H1 (cell line): ENCODE measurements around the gene NKAIN2. TPM values are rescaled to one million over a fixed set of nuclear protein-coding genes. Genes with fewer than 3 reads are reported as not detected.
"Not testable (repeated sequence)": the region's sequence is repeated elsewhere in the genome, so short reads cannot be mapped to it uniquely, and the experiment has no call there.

ENCODE experiments used
- CTCF ChIA-PET: fragments of 300-600 bp; sonication (Branson Sonifier 250); formaldehyde crosslinking; loops from one replicate; lab custom pipeline; 2021; ENCODE audit not compliant: partially characterized antibody; lab: Charles Lee
- POLR2A ChIA-PET: fragments of 300-600 bp; sonication (Branson Sonifier 250); formaldehyde crosslinking; loops from one replicate; lab custom pipeline; 2021; ENCODE audit warnings: inconsistent platforms; ENCODE audit not compliant: partially characterized antibody; lab: Charles Lee
- DNase-seq, 2 experiments: peaks; one replicate each; pipeline versions ENCODE4 v3.0.0 to v3.0.0-alpha.2; 2010 to 2022; ENCODE audit warnings: low spot score in 2 of 2, low read depth in 1 of 2, mixed read lengths in 1 of 2
- FAIRE-seq: peaks from 2 replicates; lab custom pipeline; 2011; peaks lifted over from hg19 to GRCh38; lab: Jason Lieb, UNC
- H2AFZ ChIP-seq: 2 replicates; pipeline ENCODE4 v1.8.1; 2012; ENCODE audit warnings: low read length, inconsistent platforms
- H2AK5ac ChIP-seq: 2 replicates; pipeline ENCODE4 v1.6.1; 2013; ENCODE audit warnings: low read depth, low read length
- H2BK120ac ChIP-seq: replicated peaks from 2 replicates; pipeline ENCODE3; 2013; ENCODE audit warnings: low read depth, low read length, inconsistent platforms
- H2BK12ac ChIP-seq: 2 replicates; pipeline ENCODE4 v1.6.1; 2013; ENCODE audit warnings: low read depth, low read length
- H2BK15ac ChIP-seq: 2 replicates; pipeline ENCODE4 v1.6.1; 2013; ENCODE audit warnings: low read length
- H2BK20ac ChIP-seq: 2 replicates; pipeline ENCODE4 v1.6.1; 2013; ENCODE audit warnings: low read length
- H2BK5ac ChIP-seq: 2 replicates; pipeline ENCODE4 v1.6.1; 2013; ENCODE audit warnings: low read depth, low read length
- H3K14ac ChIP-seq: 2 replicates; pipeline ENCODE4 v1.6.1; 2013; ENCODE audit warnings: inconsistent platforms; ENCODE audit not compliant: insufficient read length
- H3K18ac ChIP-seq: 2 replicates; pipeline ENCODE4 v1.6.1; 2013; ENCODE audit warnings: low read length; ENCODE audit errors: extremely low read depth
- H3K23ac ChIP-seq: 2 replicates; pipeline ENCODE4 v1.6.1; 2013; ENCODE audit warnings: inconsistent platforms; ENCODE audit not compliant: insufficient read length
- H3K23me2 ChIP-seq: 2 replicates; pipeline ENCODE4 v1.6.1; 2013; ENCODE audit warnings: low read depth, low read length
- H3K27ac ChIP-seq: 2 replicates; pipeline ENCODE4 v1.6.1; 2011; ENCODE audit warnings: low read depth, low read length, inconsistent platforms
- H3K27me3 ChIP-seq, 4 experiments: replicated peaks in 1 of 4; 1 replicate in 1 of 4; 2 replicates in 3 of 4; pipeline versions ENCODE4 v1.6.1 to v1.8.1; 2011 to 2013; ENCODE audit warnings: low read length in 3 of 4, mild to moderate bottlenecking in 3 of 4, inconsistent platforms in 2 of 4, mixed read lengths in 2 of 4, moderate library complexity in 1 of 4; ENCODE audit not compliant: control insufficient read depth in 3 of 4, insufficient read depth in 3 of 4; ENCODE audit errors: extremely low read depth in 1 of 4
- H3K36me3 ChIP-seq, 4 experiments: 2 replicates each; pipeline versions ENCODE4 v1.6.1 to v1.8.1; 2011 to 2013; ENCODE audit warnings: mild to moderate bottlenecking in 4 of 4, low read length in 3 of 4, moderate library complexity in 2 of 4, control low read depth in 1 of 4, inconsistent platforms in 1 of 4; ENCODE audit not compliant: insufficient read depth in 4 of 4, control insufficient read depth in 2 of 4
- H3K4ac ChIP-seq: replicated peaks from 2 replicates; pipeline ENCODE3; 2013; ENCODE audit warnings: low read length, low read depth, mixed read lengths, inconsistent platforms; ENCODE audit not compliant: insufficient read length
- H3K4me1 ChIP-seq, 4 experiments: replicated peaks in 1 of 4; 1 replicate in 1 of 4; 2 replicates in 3 of 4; pipeline versions ENCODE4 v1.6.1 to v1.8.1; 2011 to 2013; ENCODE audit warnings: low read length in 3 of 4, inconsistent platforms in 2 of 4, mixed read lengths in 1 of 4; ENCODE audit not compliant: insufficient read depth in 4 of 4, control insufficient read depth in 3 of 4
- H3K4me2 ChIP-seq, 2 experiments: 2 replicates each; pipeline versions ENCODE4 v1.6.1 to v1.8.1; 2011 to 2013; ENCODE audit warnings: low read depth in 2 of 2, low read length in 2 of 2, control low read depth in 1 of 2, inconsistent platforms in 1 of 2, mild to moderate bottlenecking in 1 of 2; ENCODE audit not compliant: insufficient read depth in 1 of 2
- H3K4me3 ChIP-seq, 4 experiments: fragments of 200-600, 300-600 bp in 1 of 4; sonication (generic), shearing (Covaris generic), sonication (Bioruptor Twin) in 1 of 4; 2 replicates each; pipeline versions ENCODE4 v1.5.1 to v1.8.1; 2011 to 2016; ENCODE audit warnings: low read length in 4 of 4, low read depth in 3 of 4, control low read depth in 2 of 4, inconsistent platforms in 2 of 4, mild to moderate bottlenecking in 2 of 4, mixed read lengths in 1 of 4, moderate library complexity in 1 of 4; ENCODE audit not compliant: insufficient read depth in 2 of 4; ENCODE audit errors: extremely low read depth in 1 of 4
- H3K56ac ChIP-seq: replicated peaks from 2 replicates; pipeline ENCODE3; 2013; ENCODE audit warnings: low read depth, mild to moderate bottlenecking, mixed read lengths, low read length, inconsistent platforms; ENCODE audit not compliant: insufficient read length
- H3K79me1 ChIP-seq: 2 replicates; pipeline ENCODE4 v1.6.1; 2013; ENCODE audit warnings: low read depth, low read length, control low read depth
- H3K79me2 ChIP-seq, 2 experiments: 2 replicates each; pipeline versions ENCODE4 v1.6.1 to v1.8.1; 2012 to 2013; ENCODE audit warnings: low read length in 2 of 2, mild to moderate bottlenecking in 2 of 2, inconsistent platforms in 1 of 2; ENCODE audit not compliant: insufficient read depth in 2 of 2, control insufficient read depth in 1 of 2
- H3K9ac ChIP-seq, 4 experiments: replicated peaks in 1 of 4; 1 replicate in 1 of 4; 2 replicates in 3 of 4; pipeline versions ENCODE4 v1.6.1 to v1.8.1; 2011 to 2013; ENCODE audit warnings: low read depth in 3 of 4, low read length in 3 of 4, control low read depth in 2 of 4, mild to moderate bottlenecking in 2 of 4, moderate library complexity in 2 of 4, inconsistent platforms in 1 of 4; ENCODE audit errors: extremely low read depth in 1 of 4
- H3K9me3 ChIP-seq, 2 experiments: 2 replicates each; pipeline versions ENCODE4 v1.6.1 to v1.8.1; 2012 to 2013; ENCODE audit warnings: mild to moderate bottlenecking in 2 of 2, moderate library complexity in 2 of 2, control low read depth in 1 of 2, inconsistent platforms in 1 of 2, low read depth in 1 of 2, low read length in 1 of 2, mixed read lengths in 1 of 2; ENCODE audit not compliant: insufficient read depth in 2 of 2
- H4K20me1 ChIP-seq, 2 experiments: replicated peaks in 1 of 2; 2 replicates each; pipeline versions ENCODE3 to v1.8.1; 2011 to 2013; ENCODE audit warnings: inconsistent platforms in 2 of 2, low read length in 2 of 2, mild to moderate bottlenecking in 1 of 2; ENCODE audit not compliant: insufficient read depth in 2 of 2, control insufficient read depth in 1 of 2
- H4K5ac ChIP-seq: 2 replicates; pipeline ENCODE4 v1.6.1; 2013; ENCODE audit warnings: low read length, low read depth, mixed read lengths, inconsistent platforms; ENCODE audit not compliant: insufficient read length
- H4K8ac ChIP-seq: 2 replicates; pipeline ENCODE4 v1.8.0; 2013; ENCODE audit warnings: mild to moderate bottlenecking, moderate library complexity, low read length, inconsistent platforms; ENCODE audit not compliant: insufficient read depth; ENCODE audit errors: extremely low read depth
- H4K91ac ChIP-seq: replicated peaks from 2 replicates; pipeline ENCODE3; 2013; ENCODE audit warnings: low read length, mixed read lengths, inconsistent platforms; ENCODE audit not compliant: insufficient read length
- CHD2 ChIP-seq: IDR thresholded peaks from 2 replicates; pipeline ENCODE4 v1.6.1; 2012; ENCODE audit warnings: low read length, improper control_type of control experiment
- GABPA ChIP-seq: IDR thresholded peaks from 2 replicates; pipeline ENCODE4 v1.6.1; 2011; ENCODE audit warnings: mild to moderate bottlenecking, low read length, moderate library complexity, borderline replicate concordance; ENCODE audit not compliant: insufficient read depth
- HDAC6 ChIP-seq: IDR thresholded peaks from one replicate; pipeline ENCODE4 v1.7.1; 2012; ENCODE audit warnings: low read depth, mild to moderate bottlenecking, inconsistent platforms, low read length, moderate library complexity
- MAX ChIP-seq: IDR thresholded peaks from 2 replicates; pipeline ENCODE4 v1.6.1; 2012; ENCODE audit warnings: inconsistent platforms
- SRF ChIP-seq: IDR thresholded peaks from 2 replicates; pipeline ENCODE4 v1.6.1; 2011; ENCODE audit warnings: mild to moderate bottlenecking, low read depth, low read length, moderate library complexity
- TAF7 ChIP-seq: optimal IDR thresholded peaks from 2 replicates; pipeline ENCODE3; 2011; ENCODE audit warnings: low read depth, mild to moderate bottlenecking, inconsistent platforms, low read length, moderate library complexity, borderline replicate concordance
- WGBS, 2 experiments: shearing (Covaris generic) in 1 of 2; methylation state at CpG; one replicate each; pipeline versions ENCODE4 v1.1.6 to v1.1.7; 2013 to 2015; ENCODE audit warnings: low lambda C conversion rate in 2 of 2, mixed read lengths in 2 of 2, inconsistent platforms in 1 of 2, low coverage in 1 of 2, missing lambda C conversion rate in 1 of 2; ENCODE audit not compliant: insufficient replicate concordance in 2 of 2, insufficient coverage in 1 of 2, insufficient read length in 1 of 2; ENCODE audit errors: extremely low coverage in 1 of 2, missing lambda C conversion rate in 1 of 2; 5-methylcytosine and 5-hydroxymethylcytosine counted together
- polyA plus RNA-seq, 7 experiments: library from polyadenylated mRNA; depleted of rRNA in 3 of 7; stranded (reverse) in 5 of 7; unstranded in 2 of 7; fragments of >200 nt in 5 of 7; fragments of 200-250 nt in 2 of 7; gene quantifications; 1 replicate in 5 of 7; 2 replicates in 1 of 7; 4 replicates in 1 of 7; pipeline versions ENCODE4 v1.2.1 to v1.2.3, GENCODE V29; 2011 to 2013; ENCODE audit warnings: missing spikeins in 2 of 7, mixed read lengths in 2 of 7
- total RNA-seq: library from RNA; stranded (reverse); fragmentation: NEBNext Ultra II Directional; extraction: Animal tissue kit (Norgen Biotek cat#: 25700); gene quantifications from 2 replicates; pipeline ENCODE4 v1.2.1, GENCODE V29; 2021

The NKAIN2 gene
- total and polyA plus RNA-seq, 2 of the 8 experiments (the other 6 are each of a cell fraction or from before 2014, with no cell fraction given): 0.20 to 0.34 TPM

GRCh38 chr6:124237911-124238310 lies 434.2 kb downstream of the NKAIN2 start (continued):
- TF ChIP-seq SRF: no peak
- no peak for TF ChIP-seq GABPA
- no peak for TF ChIP-seq CHD2
- no peak for TF ChIP-seq MAX
- TF ChIP-seq HDAC6: no peak
- TF ChIP-seq TAF7: no peak

GRCh38 chr6:124238408-124238807 lies 434.7 kb downstream of the NKAIN2 start:
- H3K27me3 ChIP-seq, H2AK5ac ChIP-seq, H3K9me3 ChIP-seq, POLR2A ChIA-PET, H2BK120ac ChIP-seq, H3K56ac ChIP-seq, H2BK20ac ChIP-seq, H3K18ac ChIP-seq, FAIRE-seq, H3K36me3 ChIP-seq, H3K14ac ChIP-seq, H2BK5ac ChIP-seq, H3K9ac ChIP-seq, H2BK12ac ChIP-seq, H4K5ac ChIP-seq, H3K79me1 ChIP-seq, H3K4me1 ChIP-seq, H2BK15ac ChIP-seq, H3K4ac ChIP-seq, H4K20me1 ChIP-seq, H3K79me2 ChIP-seq, H3K23me2 ChIP-seq, H3K4me3 ChIP-seq, DNase-seq, H4K91ac ChIP-seq, H3K27ac ChIP-seq, H2AFZ ChIP-seq, H4K8ac ChIP-seq, H3K4me2 ChIP-seq, H3K23ac ChIP-seq: not testable (repeated sequence)
- 98% methylated on average over 2 of the region's 2 CpGs; no CpG with 5 or more reads in 1 of the 2 experiments for WGBS, 2 experiments
- CTCF ChIA-PET: interaction anchor here (0.7 to 1.0 kb wide), 2 partner anchors 12 to 91 kb away, joined by 3 to 4 read pairs; no protein-coding TSS in a partner anchor
